GM19043 (cell line): ENCODE results near the gene KHDC1L.
A peak's percentile ranks its signal among the peaks of the same experiment; 100 is the strongest.
"Not testable (repeated sequence)": the region's sequence is repeated elsewhere in the genome, so short reads cannot be mapped to it uniquely, and the experiment has no call there.

Experiments used
- ATAC-seq: cut with Tn5 transposase; IDR thresholded peaks from one replicate; pipeline ENCODE4 v1.9.1; 2021; ENCODE audit warnings: low read depth; ENCODE audit not compliant: unreplicated experiment

Gene KHDC1L

DNA sequence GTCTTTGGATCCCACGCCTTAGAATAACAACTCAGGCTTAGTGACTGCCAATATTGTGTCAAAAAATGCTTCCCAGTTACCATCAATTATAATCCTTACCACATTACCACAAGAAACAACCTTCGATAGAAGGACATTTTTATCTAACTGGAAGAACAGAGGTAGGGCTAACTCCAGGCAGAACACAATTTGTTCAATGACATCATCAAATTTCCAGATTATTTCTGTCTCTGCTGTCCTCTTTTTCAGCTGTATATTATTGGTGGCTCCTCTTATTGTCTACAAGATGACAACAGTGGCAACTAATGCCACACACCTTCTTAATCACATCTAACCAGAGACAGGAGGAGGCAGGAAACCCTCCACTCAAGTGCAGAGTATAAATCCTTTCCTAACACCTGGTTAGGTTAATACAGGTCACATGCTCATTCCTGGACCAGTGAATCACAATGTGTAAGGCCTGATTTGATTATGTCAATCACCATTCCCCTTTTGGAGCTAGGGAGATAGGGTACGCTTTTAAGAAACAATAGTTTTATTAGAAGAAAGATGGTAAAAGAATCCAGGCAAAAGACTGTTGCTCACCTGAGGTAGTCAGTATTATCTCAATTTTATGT lies 18.0 kb downstream of the KHDC1L start:
- ATAC-seq = no peak

DNA sequence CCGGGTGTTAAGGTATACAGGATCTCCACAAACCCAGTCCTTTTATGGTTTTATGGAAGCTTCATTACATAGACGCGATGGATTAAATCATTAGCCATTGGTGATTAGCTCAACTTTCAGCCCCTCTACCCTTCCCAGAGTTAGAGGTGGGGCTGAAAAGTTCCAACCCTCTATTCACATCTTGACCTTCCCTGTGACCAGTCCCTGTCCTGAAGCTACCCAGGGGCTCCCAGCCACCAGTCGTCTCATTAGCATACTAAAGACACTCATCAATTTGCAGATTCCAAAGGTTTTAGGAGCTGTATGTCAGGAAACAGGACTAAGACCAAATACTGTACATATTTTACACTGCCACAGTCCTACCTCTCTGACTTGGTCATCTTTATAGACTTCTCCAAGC lies 21.0 kb downstream of the KHDC1L start:
- ATAC-seq = no peak

DNA sequence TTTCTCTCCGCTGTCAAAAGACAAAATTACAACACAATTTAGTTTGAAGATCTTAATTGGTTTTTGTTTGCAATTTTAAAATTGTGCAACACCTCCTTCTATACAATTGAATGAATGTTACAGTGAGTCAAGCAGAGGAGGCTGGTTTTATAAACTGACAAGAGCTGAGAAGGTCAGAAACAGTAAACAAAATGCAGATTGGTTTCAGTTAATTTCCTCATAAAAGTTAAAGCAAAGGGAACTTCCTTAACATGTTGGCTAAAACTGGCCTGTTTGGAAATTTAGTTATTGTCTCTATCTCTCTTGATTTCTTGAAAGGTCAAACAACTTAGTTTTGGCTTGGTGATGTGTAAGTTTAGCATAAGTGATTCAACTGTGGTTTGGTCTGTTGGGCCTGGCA lies 22.2 kb downstream of the KHDC1L start:
- ATAC-seq = no peak

DNA sequence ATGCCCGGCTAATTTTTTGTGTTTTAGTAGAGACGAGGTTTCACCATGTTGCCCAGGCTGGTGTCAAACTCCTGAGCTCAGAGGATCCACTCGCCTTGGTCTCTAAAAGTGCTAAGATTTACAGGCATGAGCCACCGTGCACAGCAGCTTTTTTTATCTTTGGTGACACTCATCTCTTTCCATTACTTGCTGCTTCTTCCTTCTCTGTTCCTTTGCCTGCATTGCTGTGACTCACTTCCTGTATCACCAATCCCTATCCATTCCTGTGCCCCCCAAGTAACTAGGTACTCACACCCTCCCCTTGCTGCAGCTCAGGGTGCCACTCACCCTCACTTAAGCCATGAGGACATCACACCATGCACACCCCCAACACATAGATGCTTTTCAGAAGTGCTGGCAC lies 24.6 kb downstream of the KHDC1L start:
- no peak for ATAC-seq

DNA sequence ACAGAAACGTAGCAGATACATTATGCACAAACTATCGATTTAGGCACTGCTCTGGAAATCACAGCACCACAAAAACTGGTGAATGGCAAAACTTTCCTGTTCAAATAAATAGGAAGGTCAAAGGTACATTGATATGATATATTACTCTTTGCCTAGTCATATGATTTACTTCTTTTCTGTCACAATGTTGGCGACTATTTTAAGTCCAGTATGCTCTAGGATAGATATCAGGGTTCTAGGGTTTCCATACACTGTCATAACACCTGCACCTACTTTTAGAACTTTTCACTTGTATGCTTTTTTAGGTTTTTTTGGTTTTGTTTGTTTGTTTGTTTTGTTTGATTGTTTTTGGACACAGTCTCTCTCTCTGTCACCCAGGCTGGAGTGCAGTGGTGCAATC lies 25.0 kb downstream of the KHDC1L start:
- no peak for ATAC-seq

DNA sequence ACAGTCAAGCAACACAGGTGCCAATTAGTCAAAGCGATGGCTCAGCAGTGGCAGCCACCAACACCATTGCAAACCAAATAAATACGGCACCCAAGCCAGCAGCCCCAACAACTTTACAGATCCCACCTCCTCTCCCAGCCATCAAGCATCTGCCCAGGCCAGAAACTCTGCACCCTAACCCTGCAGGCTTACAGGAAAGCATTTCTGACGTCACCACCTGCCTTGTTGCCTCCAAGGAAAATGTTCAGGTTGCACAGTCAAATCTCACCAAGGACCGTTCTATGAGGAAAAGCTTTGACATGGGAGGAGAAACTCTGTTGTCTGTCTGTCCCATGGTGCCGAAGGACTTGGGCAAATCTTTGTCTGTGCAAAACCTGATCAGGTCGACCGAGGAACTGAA lies 30.6 kb downstream of the KHDC1L start:
- no peak for ATAC-seq

DNA sequence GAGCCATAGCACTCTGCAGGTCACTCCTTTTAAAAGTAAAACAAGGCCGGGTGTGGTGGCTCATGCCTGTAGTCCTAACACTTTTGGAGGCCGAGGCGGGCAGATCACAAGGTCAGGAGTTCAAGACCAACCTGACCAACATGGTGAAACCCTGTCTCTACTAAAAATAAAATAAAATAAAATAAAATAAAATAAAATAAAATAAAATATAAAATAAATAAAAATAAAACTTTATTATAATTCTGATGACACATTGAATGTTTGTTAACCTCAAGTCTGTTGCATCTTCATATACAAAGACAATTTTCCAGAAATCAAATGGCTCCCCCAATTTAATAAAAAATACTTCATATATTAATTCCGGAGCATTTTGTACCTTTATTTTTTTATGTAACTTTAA lies 32.0 kb downstream of the KHDC1L start:
- not testable (repeated sequence) for ATAC-seq

DNA sequence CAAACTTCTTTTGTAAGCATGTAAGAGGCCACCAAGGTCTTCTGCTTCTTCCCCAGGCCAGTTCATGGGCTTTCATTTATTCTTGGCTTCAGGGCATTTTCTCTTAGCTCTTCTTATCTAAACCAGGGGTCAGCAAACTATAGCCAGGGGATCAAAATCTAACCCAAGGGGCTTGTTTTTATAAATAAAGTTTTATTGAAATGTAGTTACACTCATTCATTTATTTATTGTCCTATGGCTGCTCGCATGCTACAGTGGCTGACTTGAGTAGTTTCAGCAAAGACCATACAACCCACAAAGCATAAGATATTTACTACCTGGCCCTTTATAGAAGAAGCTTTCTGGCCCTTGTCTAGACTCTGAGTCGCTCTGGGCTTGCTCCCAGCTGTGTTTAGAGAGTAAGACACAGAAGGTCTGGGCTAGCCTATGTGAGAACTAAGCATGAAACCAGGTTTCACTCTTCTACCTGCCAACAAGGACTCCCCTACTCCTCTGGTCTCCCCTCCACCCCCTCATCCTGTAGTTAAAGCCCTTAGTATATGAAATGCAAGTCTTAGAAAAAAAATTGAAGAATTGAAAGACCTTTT lies 43.2 kb downstream of the KHDC1L start:
- ATAC-seq = no peak

DNA sequence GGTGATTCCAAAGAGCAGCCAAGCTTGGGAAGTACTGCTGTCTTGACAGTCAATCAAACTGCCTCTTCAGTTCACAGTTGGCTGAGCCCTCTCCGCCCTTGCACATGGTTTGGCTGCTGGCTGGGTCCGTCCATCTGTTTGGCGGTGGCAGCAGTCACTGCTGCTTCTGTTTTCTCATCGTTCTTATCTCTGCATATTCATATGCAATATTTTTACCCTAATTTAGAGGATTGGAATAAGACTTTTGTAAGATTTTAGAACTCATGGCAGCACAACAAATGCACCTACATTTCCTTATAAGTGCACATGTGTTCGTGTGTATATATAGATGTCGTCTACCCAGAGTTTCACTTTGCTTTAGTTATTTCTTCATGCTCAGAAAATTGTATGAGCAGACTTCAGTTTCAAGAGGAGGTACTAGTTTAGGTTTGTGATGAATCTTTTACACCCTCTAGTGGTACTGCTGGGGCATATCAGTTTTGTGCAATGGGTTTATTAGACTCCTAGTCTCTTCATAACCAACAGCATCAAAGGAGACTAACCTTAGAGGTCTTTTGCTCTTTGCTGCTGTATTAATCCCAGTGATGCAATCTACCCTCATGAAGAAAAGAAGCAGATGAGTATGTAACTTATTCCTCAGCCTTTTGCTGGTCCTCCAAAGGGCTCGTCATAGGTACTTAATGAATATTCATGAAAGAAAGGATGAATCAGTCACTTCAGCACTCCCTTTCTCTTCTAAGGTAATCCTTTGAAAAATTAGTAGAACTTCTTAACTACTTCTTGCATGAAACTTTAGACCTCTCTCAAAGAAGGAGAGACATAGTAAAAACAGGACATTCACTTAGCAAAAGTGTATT lies 44.3 kb downstream of the KHDC1L start:
- ATAC-seq = peak; percentile 81

DNA sequence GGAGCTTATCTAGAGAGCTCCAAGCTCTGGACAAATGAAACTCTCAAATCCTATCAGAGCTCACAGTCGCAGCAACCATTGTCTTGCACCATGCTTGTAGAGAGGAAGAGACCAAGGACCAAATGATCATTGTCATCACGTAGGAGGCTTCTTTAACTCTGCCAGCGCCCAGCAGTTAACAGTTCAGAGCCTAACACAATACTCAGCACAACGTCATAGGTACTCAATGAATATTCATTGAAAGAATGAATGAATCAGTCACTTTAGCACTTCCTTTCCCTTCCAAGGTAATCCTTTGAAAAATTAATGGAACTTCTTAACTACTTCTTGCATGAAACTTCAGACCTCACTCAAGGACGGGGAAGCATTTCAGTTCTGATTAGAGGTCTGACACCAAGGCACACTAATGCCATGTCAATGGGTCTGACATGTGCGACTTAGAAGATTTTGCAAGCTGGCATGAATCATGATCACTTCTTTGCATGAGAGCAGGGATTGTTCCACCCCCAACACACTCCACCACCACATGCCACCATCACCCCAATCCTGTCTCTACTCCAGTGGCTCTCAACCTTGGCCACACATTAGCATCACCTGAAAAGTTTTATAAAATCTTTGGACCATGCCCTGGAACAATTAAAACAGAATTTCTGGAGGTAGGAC lies 45.1 kb downstream of the KHDC1L start:
- no peak for ATAC-seq

DNA sequence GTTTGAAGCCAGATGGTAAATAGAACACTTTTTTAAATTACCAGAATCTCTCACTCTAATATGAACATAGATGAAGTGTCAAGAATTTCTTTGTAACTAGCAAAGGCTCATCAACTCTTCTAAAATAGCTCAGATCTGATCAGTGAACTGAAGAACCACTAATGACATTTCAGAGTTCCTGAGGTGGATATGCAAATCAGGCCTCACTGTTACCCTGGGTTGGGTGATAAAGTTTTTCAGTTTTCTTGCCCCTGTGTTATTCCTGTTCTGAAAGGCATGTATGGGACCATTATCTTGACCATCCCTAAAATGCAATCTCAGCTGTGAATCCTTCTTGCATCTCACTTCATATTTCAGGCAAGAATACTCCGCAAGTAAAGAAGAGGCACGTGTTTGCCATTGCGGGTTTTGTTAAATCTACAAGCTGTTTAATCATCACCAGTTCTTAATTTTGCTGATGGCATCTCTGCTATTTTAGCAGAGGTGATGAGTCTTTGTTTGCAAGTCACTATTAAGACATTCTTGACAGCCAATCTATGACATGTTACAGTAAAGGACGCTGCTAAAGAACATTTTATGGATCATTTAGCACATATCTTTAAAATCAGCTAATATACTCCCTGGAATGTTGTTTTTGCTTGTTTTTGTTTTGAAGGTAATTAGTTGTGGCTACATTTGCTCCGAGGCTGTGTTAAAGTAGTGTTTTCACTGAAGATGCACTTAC lies 47.9 kb downstream of the KHDC1L start:
- peak; percentile 55 for ATAC-seq

DNA sequence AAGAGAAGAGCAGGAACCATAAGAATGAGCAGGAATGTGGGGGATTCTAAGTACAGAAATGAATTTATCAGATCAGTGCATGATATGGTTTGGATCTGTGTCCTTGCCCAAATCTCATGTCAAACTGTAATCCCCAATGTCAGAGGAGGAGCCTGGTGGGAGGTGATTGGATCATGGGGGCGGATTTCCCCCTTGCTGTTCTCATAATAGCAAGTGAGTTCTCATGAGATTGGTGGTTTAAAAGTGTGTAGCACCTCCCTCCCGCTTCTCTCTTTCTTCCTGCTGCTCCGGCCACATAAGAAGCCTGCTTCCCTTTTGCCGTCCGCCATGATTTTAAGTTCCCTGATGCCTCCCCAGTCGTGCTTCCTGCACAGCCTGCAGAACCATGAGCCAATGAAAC lies 49.2 kb downstream of the KHDC1L start:
- ATAC-seq = no peak

DNA sequence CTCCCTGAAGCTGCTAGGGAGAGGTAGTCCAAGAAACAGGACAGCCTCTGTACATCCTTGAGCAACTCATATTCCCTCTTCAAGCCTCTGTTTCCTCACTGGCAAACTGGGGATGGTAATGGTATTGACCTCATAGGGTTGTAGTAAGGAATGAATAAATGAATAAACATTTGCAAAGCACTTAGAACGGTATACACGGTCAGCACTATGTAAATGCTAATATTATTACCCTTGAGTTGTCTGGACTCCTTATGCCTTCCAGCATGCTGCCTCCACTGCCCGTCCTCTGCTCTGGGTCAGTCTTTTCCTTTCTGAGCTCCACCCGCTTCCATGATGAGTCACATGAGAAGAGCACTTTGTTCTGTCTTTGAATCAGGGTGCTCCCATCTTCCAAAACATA lies 50.6 kb downstream of the KHDC1L start:
- ATAC-seq = no peak
